ENCODE results near the gene RPGRIP1L.

Gene RPGRIP1L

DNA sequence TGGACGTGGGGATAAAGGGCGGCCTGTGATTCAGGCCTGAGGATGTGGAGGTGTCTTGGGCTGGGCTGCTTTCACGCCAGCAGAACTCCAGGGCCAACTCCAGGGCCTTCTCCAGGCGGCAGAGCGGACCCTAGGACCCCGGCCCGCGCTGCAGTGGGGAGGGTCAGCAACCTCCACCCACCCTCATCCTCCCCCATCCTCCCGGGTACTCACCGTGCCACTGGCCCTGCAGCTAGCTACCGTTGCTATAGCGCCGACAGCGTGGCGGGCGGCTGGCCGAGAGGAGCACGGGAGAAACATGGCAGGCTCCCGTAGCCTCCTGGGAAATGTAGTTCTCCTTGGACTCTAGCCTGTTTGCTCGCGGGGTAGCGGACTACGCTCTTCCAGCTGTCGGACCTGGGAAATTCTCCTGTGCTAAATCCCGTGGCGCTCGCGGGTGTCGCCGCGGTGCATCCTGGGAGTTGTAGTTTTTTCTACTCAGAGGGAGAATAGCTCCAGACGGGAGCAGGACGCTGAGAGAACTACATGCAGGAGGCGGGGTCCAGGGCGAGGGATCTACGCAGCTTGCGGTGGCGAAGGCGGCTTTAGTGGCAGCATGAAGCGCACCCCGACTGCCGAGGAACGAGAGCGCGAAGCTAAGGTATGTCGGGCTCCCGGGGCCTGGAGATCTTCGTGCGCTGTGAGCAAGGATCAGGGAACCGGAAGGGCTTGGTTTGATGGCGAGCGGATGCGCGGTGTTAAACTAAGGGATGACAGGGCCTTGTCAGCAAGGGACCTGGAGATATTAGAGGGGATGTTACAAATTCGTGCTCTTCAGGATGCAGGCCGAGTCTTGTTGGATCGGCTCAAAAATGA is at the start of gene RPGRIP1L, which contains the start of gene FTO:
Gene RPGRIP1L, minus strand, starts transcription at position 270 of the 855 bp plus-strand sequence. CDS start 3,136 bp downstream, outside the sequence.
Gene FTO, plus strand, starts transcription at position 567 of the 855 bp plus-strand sequence.
- peak; percentile 99 for DNase-seq

DNA sequence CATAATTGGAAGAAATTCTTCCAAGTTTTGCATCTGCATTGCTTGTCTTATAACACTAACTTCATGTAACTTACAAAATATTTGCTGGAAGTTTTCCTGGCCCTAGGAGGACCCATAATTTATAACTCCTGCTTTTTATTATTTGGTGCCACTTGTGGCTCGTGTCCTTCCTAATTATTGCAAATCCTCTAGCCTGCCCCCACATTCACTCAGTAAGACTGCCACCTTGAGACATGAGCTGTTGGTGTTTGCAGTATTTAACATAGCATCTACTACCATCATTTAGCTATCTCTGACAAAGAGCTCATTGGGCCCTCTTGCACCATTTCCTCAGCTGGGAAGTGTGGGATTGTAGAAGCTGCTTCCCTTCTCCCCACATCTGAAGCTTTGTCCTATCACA is 49.8 kb upstream of the RPGRIP1L start:
- DNase-seq = no peak

DNA sequence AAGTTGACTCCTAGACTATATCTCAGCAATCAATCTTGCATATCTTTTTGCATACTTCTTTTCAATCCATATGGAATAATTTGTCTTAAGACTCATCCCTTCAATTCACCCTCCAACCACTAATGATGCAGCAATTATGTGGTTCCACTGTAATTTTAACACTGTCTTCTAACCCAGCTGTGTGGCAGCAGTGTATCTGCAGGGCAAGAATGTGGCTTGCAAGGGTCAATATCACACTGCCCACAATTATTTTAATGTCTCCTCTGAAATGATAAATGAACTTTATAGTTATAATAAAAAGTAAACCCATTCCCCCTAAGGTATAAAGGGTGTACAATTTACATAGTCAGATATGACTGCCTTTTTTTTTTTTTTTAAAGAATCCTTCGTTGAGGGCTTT is 48.9 kb upstream of the RPGRIP1L start:
- DNase-seq = no peak

GRCh38 chr16:53745753-53746266 is 42.2 kb upstream of the RPGRIP1L start:
- no peak for DNase-seq

- no peak for DNase-seq
Observed at GRCh38 chr16:53745086-53745485, 41.4 kb upstream of the RPGRIP1L start.

GRCh38 chr16:53744449-53744848 is 40.8 kb upstream of the RPGRIP1L start:
- DNase-seq = no peak

DNA sequence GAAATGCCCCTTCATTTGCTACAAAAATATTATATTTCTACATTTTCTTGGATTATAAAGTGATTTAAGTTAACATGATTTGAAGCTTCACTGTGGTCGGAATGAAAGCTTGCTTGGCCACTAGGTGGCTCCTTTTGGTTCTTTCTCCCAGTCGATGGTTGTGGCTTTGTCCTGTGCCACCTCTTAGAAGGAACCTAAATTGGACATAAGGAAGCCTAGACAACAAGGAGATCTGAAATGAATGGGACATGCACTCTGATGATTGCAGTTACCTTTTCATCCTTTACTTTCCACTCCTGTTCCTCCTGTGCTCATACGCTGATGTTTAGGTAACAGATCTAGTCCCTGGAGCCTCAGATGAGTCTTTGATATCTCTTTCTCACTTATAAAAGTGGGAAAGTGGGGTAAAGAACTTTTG is 39.5 kb upstream of the RPGRIP1L start:
- no peak for DNase-seq

- DNase-seq = no peak
Observed at GRCh38 chr16:53741546-53741945, 37.9 kb upstream of the RPGRIP1L start.

DNA sequence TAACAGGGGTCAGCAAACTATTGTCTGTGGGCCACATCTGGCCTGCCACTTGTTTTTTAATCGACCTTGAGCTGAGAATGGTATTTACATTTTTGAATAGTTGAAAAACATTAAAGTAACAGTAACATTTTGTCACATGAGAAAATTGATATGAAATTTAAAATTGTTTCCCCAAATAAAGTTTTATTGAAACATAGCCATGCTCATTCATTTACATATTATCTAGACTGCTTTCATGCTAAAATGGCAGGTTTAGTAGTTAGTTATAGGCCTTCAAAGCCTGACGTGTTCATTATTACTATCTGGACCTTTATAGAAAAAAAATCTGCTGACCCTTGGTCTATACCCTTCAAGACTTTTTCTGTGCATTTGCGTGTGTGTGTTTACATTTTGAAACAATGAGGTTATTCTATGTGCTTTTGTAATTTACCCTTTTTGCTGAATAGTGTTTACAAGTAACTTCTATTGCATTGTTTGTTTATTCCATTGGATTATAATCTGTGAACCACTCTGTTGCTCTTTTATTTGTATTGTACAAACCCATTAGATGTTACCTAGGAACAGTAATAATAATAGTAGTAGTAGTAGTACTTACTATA is 37.4 kb upstream of the RPGRIP1L start:
- DNase-seq = no peak

GRCh38 chr16:53740476-53740875 is 36.8 kb upstream of the RPGRIP1L start:
- DNase-seq = no peak

- DNase-seq = peak; percentile 27
Observed at GRCh38 chr16:53737552-53737951, 33.9 kb upstream of the RPGRIP1L start.

GRCh38 chr16:53736297-53736696 is 32.6 kb upstream of the RPGRIP1L start:
- DNase-seq = no peak

DNA sequence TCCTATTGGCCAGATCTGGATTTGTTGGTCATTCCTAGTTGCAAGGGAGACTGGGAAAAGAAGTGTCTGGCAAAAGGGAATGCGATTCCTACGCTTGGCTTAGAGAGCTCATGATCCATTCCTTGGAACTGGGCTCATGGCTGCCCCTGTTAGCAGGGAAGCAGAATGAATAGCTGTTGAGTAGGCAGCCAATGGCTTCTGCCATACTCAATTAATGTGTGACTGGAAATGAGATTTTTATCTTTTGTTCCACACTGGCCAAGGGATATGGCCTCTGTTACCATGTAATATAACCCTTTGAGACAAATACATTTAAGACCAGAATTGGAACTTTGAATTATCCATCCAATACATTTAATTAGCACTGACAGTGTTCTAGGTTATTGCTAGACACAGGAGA is 31.2 kb upstream of the RPGRIP1L start:
- DNase-seq = no peak

DNA sequence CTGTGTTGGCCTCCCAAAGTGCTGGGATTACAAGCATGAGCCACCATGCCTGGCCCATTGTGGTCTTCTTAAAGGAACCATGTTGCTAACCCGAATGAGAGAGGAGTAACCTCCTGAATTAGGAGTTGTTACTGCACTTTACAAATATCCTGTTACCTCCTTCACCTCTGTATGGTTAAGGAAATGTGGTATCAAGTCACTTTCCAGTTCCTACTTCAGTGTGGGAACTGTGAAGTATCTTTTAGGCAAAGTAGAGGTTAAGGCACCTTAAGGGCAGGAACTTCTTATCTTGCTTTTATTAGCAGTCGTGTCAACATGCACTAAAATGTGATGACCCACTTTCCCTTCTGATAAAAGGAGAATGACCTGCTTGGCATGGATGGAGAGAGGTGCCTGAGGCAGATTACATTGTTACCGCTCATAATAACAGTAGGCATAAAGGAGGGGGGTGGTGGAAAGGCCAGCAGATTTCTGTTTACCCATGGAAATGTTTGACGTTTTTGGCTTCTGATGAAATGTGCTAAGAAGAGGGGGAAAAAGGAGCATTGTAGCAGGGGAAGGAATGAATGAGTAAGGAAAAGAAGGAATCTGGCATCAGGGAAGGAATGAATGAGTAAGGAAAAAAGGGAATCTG is 28.8 kb upstream of the RPGRIP1L start:
- no peak for DNase-seq

- DNase-seq = no peak
Observed at GRCh38 chr16:53730693-53731092, 27.0 kb upstream of the RPGRIP1L start.

DNA sequence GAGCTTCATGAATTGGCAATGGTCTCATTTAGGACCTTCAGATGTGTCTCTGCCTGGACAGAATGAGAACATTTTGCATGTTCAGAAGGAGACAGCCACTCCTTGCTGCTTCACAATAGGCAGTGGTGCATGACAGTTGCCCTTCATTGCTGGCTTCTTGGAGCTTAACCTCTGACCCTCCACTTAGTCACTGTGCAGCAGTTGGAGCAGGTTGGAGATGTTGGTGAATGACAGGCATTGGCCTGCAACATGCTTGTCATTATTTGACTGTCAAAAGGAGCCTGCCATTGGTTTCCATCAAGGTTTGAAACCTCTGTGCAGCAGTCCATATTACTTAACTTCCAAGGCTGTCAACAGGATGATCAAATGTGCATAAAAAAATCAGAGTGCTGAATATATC is 23.0 kb upstream of the RPGRIP1L start:
- no peak for DNase-seq

- no peak for DNase-seq
Observed at GRCh38 chr16:53721017-53721416, 17.4 kb upstream of the RPGRIP1L start.

DNA sequence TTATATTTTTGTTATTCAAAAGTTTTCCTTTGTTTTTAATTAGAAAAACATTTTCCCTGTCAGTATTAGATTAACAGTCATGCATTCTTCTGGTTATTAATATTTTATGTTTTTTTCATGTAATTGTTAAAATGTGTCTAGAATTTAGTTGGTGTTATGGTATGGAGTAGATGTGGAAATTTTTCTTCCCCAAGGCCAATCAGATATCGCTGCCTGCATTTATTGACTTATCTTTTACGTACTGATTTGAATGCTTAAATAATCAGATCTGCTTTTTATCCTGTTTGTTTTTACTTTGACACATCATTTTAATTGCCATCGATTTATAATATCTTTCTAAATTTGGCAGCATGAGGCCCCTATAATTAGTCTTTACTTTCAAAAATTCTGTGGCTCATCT is 13.9 kb upstream of the RPGRIP1L start:
- DNase-seq = no peak

DNA sequence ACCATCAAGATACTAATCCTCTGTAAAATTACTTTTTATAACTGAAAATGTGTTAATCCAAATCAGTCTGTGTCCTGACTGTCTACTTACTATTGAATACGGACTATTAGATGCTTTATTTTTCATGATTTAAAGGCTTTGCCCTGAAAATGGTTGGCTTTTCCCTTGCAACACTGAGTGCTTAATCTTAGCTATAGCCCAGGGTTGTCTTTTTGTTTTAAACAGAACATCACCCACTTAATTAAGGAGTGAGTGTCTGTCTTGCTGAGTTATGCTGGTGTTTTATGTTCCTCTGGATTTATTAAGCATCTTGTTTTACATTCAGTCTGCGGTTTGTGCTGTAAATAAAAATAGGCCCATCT is 11.3 kb upstream of the RPGRIP1L start:
- no peak for DNase-seq

DNA sequence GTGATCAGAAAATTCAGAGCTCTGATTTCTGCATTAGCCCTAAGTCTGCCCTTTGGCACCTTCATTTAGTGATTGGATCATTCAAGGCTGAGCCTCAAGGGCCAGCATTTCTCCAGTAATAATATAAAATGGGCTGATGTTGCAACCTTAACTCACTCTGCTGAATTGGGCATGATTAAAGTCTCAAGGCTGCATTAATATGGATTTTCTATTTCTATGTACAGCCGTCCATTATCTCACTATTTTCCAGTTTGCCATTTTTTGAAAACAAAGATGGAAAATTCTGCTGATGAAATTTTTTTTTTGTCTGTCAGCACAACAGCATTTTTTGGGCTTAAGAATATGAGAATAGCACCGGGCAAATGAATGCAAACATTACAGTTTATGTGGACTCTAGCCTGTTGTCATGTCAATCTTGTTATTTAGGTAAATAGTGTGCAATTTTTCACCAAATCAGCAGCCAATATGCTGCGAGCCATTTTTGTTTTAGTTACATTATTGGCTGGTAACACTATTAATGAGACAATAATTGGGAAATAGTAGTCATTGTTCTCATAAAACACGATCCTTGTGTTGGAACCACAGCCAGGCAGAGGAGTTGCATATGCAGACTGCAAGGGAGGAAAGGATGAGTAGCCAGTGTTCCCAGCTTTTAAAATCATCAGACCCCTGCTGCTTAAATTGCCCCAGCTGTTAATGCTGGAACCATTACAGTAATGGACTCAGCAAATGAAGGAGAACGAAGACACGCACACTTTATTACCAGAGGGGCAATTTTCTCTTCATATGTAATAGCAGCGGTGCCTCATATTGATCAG is 10.8 kb upstream of the RPGRIP1L start:
- DNase-seq = peak; percentile 39

DNA sequence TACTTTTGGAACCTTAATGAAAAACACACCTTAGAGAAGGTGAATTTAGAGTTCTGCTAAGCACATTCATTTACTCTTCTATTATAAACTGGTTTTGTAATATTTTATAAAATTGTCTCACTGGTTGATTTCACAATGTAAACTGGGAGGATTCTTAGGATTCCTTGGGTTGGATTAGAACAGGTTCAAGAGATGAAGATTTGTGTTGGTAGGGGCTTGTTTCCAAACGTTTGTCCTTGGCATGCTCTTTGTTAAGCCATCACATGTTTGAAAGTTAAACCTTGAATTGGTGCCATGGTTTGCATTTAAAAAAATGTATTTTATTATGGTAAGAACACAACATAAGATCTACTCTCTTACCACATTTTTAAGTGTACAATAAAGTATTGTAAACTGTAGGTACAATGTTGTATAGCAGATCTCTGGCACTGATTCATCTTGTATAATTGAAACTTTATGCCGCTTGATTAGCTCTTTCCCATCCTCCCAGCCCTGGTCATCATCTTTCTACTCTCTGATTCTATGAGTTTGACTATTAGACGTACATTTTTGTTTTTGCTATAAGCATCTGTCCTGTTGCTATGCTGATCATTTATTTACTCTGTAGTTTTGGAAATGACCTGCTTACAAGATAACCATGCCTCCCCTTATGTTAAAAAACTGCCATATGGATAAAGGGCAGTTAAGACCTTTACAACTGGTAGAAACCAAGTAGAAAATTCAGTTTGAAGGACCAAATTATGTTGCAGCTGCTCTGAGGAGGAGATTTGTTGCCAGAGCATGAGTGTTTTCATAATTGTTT is 9.9 kb upstream of the RPGRIP1L start:
- no peak for DNase-seq

GRCh38 chr16:53712065-53712464 is 8.4 kb upstream of the RPGRIP1L start:
- no peak for DNase-seq
